Measurements from ENCODE around the gene ZNF804A.
"Not testable (repeated sequence)": the region's sequence is repeated elsewhere in the genome, so short reads cannot be mapped to it uniquely, and the experiment has no call there.

ZNF804A gene

DNA sequence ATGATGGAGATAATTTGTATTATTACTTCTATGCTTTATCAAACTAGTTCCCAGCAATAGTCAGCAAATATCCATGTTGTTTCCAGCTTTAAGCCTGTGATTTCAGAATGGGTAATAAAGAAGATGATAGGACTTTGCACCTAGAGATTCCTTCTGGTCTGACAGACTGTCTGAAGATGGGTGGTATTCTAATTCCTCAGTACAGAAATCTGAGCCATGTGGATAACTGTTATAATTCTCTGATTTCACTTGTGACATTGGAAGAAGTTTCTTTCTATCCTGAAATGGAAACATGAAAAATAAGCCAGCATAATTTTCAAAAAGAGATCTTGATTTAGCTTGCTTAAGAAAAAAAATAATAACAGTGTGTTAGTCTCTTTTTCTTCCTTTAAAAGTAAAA lies 130.1 kb downstream of the ZNF804A start:
- no peak for DNase-seq

DNA sequence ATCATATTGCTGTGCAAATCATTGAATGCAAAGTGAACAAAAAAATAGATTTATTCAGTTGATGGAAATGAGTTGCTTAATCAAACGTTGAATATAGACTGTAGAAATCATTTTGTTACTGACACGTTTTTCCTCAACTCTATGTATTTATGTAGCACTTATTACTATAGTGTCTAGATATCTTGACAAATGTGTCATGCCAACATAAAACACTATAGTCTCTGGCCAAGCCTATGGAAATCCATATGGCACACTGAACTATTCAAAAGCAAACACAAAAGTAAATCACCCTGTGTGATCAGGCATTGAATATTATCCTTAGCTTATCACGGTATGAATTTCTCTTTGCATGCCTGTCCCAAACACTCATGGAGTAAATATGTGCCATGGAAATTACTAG lies 131.3 kb downstream of the ZNF804A start:
- DNase-seq: no peak

DNA sequence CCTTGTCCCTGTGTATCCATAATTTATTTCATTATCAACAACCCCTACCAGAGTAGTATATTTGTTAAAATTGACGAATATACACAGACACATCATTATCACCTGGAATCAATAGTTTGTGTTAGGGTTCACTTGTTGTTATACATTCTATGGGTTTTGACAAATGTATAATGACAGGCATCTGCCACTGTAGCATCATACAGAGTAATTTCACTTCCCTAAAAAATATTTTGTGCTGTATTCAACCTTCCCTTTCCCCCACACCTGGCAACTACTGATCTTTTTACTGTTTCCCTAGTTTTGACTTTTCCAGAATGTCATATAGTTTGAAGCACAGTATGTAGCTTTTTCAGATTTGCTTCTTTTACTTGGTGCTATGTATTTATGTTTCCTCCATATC lies 132.0 kb downstream of the ZNF804A start:
- DNase-seq: no peak

DNA sequence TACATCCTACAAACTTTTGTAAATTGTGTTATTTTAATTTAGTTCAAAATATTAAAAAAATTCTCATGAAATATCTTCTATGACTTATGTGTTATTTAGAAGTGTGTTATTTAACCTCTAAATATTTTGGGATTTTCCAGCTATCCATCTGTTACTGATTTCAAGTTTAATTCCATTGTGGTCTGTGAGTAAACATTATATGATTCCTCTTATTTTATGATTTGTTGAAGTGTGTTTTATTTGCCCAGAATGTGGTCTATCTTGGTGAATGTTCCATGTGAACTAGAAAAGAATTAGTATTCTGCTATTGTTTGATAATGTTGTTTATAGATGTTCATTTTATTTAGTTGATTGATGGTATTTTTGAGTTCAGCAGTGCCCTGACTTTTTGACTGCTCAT lies 136.0 kb downstream of the ZNF804A start:
- DNase-seq: no peak

DNA sequence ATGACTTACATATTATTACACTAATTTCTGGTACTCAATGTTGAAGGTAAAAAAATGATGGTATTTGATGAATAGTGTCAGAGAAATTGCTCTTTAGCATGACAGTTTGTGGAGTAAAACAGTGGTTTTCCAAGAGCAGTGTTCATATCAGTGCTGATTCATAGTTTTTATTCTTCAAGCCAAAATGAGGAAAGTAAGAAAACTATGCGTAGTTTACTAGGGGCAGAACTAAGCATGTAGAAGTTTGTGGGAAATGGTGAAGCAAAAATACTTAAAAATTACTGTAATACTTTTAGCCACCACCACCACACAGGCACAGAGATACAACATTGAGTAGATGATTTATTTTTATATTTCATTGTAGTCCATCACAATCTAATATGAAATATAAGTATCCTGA lies 137.3 kb downstream of the ZNF804A start:
- no peak for DNase-seq

DNA sequence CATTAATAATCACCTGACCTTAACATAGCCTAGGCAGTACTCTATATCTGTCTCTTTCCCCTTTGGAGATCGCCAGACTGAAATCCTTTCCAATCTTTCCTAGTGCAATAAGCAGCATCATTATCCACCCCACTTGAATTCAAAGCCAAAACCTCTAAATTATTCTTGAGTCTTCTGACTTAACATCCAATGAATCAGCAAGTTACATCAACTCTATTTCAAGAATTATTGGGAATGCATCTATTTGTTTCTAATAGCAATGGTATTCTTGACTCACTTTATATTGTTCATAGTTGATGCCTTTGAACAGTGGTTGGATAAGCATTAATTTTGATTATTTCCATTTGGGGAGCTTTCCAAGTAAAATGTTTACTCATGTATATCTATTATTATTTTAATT lies 144.8 kb downstream of the ZNF804A start:
- DNase-seq: no peak

DNA sequence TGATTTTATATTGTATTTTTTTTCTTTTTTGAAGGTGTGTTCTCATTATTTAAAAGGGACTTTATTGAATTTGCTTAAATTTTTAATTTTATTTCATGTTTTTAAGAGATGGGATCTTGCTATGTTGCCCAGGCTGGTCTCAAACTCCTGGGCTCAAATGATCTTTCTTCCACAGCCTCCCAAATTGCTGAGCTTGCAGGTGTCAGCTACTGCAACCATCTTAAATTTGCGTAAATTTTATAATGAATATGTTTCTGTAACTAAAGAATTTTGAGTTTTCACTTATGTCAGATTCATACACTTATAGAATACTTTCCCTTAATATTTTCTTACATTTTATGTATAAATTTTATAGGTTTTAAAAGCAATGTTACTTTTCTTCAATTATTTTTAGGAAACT lies 157.8 kb downstream of the ZNF804A start:
- no peak for DNase-seq

DNA sequence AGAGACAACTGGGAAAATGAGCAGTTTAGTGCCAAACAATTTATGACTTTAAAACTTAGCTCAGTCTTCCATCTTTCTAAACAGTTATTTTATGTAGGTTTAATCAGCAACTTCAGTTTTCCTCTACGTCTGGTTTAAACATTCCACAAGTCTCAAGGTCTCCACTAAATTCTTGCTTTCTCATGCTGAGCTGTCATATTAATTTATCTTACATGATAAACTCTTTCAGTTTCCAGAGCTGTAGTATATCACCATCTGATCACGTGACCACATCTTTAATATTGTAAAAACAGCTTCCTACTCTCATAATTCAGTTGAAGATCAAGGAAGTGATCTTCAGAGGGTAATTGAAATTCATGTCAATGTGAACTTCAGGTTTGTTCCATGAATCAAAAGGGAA lies 158.6 kb downstream of the ZNF804A start:
- no peak for DNase-seq

DNA sequence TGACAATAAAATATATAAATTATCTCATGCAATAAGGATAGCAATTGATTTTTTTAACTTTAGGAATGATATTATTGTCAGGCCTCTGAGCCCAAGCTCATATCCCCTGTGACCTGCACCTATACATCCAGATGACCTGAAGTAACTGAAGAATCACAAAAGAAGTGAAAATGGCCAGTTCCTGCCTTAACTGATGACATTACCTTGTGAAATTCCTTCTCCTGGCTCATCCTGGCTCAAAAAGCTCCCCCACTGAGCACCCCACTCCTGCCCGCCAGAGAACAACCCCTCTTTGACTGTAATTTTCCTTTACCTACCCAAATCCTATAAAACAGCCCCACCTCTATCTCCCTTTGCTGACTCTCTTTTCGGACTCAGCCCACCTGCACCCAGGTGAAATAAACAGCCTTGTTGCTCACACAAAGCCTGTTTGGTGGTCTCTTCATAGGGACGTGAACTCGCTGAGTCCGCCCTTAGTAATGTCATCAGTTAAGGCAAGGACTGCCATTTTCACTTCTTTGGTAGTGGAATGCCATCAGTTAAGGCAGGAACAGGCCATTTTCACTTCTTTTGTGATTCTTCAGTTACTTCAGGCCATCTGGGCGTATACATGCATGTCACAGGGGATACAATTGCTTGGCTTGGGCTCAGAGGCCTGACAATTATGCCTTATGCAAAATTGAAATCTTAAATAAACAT lies 161.4 kb downstream of the ZNF804A start:
- DNase-seq: not testable (repeated sequence)

DNA sequence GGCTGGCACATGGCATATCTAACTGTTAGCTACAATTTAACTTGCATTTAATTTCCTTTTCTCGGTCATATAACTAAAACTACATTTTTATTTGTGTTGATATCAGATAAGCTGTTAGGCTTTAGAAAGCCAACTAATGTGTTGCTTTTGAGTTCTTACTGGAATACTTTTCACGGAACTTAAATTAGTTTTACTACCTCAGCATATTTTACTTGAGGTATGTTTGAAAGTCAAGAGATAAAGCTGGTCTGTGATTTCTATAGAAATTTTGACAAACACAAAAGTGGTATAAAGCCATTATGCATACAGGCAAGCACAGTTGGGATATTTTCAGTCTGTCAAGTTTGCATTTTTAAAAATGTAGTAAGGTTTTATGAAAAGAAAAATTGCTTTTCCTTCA lies 162.6 kb downstream of the ZNF804A start:
- no peak for DNase-seq

DNA sequence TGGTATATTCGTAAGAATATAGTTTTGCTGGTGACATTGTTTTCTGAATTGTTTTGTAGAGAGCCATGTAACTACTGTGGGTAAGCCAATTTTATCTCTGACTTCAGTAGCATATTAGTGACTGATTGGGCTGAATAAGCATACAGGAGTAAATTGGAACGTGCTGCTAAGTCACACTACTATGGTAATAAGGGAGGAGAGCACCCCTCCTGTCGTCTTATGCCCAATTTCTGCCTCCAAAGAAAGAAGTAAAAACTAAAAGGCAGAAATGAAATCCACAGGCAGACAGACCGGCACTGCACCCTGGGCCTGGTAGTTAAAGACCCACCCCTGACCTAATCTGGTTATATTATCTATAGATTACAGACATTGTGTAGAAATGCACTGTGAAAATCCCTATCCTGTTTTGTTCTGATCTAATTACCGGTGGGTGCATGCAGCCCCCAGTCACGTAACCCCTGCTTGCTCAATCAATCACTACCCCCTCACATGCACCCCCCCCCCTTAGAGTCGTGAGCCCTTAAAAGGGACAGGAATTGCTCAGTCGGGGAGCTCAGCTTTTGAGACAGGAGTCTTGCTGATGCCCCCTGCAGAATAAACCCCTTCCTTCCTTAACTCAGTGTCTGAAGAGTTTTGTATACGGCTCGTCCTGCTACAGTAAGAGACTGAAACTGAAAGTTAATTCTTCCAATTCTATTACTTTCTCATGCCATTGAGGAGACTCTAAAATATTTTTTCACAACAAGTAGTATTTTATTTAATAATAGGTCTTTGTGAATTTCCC lies 167.0 kb downstream of the ZNF804A start:
- no peak for DNase-seq

DNA sequence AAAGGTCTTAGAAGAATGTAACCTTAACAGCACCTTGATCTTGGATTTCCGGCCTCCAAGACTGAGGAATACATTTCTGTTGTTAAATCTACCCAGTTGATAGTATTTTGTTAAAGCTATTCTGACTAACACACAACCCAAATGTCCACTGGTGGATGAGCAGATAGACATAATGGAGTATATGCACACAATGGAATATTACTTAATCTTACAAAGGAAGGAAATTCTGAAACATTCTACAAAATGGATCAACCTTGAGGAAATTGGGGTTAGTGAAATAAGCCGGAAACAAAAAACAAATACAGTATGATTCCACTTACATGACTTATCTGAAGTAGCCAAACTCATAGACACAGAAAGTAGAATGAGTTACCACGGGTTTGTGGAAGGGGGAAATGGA lies 168.7 kb downstream of the ZNF804A start:
- DNase-seq: no peak

DNA sequence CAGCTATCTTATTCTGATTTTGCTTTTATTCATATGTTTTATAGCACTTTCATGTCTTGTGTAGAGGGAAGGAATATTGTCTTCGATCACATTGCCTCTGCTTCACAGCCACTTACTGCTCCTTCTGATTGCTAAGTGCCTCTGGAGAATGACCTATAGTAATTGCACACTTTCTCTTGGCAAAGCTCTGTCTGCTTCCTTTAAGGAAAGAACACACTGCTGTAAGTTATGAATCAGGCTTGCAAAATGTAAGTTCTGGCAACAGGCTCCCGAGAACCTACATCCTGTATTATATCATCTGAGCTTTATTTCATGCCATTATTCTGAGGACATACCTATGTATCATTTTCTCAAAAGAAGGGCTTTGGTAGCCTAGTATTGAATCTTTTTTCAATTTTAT lies 170.7 kb downstream of the ZNF804A start:
- no peak for DNase-seq

DNA sequence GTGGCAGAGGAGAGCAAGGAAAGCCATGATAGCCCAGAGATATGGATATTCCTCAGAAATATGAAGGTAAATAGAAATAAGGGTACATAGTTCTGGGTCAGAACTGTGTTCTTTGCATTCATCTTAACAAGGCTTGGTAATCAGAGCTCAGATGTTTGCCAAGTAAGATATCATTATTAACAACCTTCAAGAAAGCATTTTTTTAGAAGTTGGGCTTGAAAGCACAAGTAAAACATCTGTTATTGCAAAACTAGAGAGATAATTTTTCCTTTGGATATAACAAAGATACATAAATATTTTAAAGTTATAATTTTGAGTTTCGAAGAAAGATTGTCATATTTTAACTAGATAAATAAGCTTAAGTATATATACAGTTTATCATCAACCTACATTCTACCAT lies 171.4 kb downstream of the ZNF804A start:
- DNase-seq: no peak

DNA sequence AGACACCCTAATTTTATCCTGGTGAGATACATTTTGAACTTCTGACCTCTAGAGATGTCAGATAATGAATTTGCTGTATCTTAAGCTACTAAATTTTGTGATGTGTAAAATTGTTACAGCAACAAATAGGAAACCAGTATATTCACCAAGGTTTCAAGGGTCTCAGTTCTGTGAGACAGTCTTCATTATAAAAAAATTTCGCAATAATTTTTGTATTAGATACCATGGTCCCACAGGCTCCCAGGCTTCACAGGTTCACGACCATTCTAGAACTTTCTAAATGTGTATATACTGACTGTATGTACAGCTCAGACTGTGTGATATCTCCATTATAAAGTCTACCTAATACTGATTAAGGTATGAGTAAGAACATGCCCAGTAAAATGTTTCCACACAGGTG lies 181.4 kb downstream of the ZNF804A start:
- DNase-seq: no peak

DNA sequence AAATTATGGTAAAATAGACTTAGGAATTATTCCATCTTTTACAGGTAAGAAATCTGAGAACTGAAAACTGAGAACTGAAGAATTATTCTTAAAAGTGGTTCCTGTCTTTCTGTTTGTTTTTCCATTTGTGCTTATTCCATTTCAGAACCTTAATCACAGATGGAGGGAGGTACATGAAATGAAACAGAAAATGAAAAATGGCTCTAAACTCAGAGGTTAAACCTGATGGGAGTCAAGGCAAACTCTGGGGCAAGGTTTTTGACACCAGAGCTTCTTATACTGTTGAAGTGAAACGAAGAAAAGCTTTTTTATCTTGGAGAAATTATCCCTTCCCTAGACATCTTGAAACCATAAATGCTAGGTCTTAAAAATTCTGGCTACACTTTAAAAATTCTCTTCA lies 182.1 kb downstream of the ZNF804A start:
- DNase-seq: no peak

DNA sequence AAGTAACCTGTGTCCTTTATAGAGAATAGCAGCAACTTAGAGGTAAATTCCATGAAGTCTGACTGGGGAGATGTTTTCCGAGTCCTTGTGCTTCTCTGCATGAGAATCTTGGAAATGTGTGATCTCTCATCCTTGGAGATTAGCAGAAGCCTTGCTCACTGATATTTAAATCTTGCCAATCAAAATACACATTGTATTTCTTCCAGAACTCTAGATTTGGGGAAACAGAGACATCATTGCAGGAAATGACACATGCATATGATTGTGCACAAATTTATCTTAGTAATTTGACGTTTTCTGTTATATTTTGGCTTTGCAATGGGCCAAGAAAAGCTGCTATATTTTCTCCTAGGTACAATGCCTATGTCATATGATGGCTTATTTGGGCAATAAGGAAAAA lies 182.6 kb downstream of the ZNF804A start:
- DNase-seq: no peak

DNA sequence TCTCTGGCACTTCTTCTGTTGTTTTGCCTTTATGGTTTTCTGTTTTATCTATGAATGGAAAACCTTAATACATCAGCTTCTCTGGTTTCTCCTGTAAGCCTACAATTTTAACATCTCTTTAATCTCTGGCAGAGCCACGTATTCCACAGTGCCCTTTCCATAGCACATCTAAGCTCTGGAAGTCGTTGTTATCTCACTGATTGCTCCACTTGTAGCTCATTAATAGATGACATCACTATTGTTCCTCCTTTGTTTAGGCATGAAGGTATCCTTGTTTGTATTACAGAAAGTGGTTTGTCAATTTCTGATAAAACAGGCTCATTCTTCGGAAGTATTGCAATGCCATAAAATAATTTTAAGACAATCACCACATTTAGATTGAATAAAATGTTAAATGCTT lies 185.2 kb downstream of the ZNF804A start:
- no peak for DNase-seq

DNA sequence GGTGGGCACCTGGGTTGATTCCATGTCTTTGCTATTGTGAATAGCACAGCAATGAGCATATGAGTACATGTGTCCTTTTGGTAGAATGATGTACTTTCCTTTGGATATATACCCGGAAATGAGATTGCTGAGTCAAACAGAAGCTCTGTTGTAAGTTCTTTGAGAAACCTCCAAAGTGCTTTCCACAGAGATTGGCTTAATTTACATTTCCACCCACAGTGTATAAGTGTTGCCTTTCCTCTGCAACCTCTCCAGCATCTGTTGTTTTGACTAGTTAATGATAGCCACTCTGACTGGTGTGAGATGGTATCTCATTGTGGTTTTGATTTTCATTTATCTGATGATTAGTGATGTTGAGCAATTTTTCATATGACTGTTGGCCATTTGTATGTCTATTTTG lies 194.8 kb downstream of the ZNF804A start:
- DNase-seq: no peak

DNA sequence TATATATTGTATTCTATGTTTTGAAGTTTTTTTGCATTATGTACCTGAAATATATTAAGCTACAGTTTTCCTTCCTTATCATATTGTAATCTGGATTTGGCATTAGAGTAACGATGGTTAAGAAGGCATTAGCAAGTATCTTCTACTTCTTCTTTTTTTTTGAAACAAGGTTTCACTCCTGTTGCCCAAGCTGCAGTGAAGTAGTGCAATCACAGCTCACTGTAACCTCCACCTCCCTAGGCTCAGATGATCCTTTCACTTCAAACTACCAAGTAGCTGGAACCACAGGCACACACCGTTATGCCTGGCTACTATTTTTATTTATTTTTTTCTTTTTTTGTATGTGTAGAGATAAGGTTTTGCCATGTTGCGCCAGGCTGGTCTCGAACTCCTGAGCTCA lies 201.1 kb downstream of the ZNF804A start:
- no peak for DNase-seq

DNA sequence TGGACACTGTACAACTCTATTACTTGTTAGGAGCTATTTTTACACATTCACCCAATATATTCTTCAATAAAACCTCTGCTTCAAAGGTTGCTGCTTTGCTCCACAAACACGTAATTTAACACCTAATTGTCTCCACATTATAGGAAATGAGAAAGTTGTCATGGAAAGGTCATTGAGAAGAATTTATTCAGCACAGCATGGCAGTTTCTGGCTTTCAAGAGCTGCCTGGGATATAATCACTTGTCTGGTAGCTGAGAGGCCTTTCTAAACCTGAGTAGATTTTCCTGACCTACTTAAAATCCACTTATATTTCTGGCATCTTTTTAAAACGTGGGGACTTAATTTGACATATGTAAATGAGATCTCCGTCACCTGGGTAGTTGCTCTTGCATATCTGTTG lies 216.1 kb downstream of the ZNF804A start:
- no peak for DNase-seq

DNA sequence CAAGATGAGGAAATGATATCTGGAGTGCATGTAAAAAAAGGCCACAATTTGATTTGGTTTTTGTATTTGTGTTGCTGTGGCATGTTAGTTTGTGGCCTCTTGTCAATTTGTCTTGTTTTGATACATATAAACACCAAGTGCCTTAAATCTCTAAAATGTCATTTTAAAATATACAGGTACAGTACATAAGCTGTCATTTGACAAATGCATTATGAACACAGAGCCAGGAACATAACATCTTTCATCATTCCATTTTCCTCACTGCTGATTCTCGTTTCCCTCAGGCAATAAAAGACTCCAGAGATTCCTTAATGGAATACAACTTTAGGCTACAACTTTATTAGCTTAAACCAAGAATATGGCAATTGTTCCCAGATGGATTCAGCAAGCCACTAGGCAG lies 217.5 kb downstream of the ZNF804A start:
- no peak for DNase-seq

DNA sequence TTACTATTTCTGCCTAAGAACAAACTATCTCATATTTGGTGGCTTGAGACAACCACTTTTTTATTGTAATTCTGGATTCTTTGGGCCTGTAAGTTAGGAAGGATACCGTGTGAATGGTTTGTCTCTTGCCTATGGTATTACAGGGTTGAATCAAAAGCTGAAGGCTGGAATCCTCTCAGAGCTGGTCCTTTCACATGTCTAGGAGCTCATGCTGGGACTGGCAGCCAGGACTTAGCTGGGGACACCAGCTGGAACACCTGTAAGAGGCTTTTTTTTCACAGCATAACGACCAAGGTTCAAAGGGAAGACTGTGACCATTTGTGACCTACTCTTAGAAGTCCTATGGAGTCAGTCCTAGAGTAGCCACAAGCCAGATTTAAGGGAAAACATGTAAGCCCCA lies 226.3 kb downstream of the ZNF804A start:
- no peak for DNase-seq

DNA sequence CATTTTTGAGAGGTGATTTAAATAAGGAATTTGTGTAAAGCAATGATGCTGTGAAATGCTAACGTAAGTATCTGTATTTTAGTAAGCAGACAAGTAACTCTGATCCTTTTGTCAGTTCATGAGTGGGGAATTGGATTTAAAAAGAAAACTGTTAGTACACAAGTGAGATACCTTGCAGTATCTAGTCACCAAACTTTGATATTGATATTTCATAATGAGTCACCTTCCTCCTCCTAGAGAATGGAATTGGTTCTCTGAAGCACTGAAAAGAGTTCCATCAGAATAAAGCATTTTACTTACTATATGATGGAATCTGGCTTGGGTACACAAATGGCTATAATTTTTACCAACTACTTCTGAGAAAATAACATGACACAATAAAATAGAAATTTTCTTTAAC lies 232.2 kb downstream of the ZNF804A start:
- no peak for DNase-seq

Measured in T1000 (cell line).